ENCODE data around the gene HCST.

Gene HCST

DNA sequence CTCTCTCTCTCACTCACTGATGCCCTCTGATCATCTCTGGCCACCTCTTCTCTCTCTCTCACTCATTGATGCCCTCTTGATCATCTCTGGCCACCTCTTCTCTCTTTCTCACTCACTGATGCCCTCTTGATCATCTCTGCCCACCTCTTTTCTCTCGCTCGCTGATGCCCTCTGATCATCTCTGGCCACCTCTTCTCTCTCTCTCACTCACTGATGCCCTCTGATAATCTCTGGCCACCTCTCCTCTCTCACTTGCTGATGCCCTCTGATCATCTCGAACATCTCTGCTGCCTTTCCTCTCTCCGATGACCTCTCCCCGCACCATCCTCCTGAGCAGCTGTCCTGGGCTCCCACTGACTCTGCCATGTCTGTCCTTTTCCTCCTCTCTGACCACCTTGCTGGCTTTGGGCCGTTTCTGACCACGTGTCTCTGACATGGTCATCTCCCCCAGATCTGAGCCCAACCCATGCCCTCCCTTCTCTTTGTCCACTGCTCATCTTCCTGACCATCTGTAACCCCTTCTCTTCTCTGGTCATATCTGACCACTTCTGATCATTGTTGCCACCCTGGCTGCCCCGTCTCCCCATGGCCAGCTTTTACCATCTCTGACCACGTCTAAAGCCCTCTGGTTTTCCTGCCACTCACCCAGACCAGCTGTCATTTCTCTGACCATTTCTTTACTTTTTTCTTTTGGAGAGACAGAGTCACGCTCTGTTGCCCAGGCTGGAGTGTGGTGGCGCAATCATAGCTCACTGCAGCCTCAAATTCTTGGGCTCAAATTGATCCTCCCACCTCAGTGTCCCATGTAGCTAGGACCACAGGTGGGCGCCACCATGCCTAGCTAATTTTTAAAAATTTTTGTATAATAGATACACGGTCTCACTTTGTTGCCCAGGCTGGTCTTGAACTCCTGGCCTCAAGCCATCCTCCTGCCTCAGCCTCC lies 36.2 kb downstream of the HCST start:
- no peak for DNase-seq

DNA sequence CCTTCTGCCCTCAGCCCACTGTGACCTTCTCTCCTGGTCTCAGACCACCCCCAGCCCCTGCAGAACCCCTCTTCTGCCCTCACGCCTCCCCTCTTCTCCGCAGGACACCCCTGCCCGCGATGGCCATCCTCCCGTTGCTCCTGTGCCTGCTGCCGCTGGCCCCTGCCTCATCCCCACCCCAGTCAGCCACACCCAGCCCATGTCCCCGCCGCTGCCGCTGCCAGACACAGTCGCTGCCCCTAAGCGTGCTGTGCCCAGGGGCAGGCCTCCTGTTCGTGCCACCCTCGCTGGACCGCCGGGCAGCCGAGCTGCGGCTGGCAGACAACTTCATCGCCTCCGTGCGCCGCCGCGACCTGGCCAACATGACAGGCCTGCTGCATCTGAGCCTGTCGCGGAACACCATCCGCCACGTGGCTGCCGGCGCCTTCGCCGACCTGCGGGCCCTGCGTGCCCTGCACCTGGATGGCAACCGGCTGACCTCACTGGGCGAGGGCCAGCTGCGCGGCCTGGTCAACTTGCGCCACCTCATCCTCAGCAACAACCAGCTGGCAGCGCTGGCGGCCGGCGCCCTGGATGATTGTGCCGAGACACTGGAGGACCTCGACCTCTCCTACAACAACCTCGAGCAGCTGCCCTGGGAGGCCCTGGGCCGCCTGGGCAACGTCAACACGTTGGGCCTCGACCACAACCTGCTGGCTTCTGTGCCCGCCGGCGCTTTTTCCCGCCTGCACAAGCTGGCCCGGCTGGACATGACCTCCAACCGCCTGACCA lies 37.2 kb downstream of the HCST start:
- DNase-seq: no peak

DNA sequence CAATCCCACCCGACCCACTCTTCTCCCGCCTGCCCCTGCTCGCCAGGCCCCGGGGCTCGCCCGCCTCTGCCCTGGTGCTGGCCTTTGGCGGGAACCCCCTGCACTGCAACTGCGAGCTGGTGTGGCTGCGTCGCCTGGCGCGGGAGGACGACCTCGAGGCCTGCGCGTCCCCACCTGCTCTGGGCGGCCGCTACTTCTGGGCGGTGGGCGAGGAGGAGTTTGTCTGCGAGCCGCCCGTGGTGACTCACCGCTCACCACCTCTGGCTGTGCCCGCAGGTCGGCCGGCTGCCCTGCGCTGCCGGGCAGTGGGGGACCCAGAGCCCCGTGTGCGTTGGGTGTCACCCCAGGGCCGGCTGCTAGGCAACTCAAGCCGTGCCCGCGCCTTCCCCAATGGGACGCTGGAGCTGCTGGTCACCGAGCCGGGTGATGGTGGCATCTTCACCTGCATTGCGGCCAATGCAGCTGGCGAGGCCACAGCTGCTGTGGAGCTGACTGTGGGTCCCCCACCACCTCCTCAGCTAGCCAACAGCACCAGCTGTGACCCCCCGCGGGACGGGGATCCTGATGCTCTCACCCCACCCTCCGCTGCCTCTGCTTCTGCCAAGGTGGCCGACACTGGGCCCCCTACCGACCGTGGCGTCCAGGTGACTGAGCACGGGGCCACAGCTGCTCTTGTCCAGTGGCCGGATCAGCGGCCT lies 37.9 kb downstream of the HCST start:
- no peak for DNase-seq

DNA sequence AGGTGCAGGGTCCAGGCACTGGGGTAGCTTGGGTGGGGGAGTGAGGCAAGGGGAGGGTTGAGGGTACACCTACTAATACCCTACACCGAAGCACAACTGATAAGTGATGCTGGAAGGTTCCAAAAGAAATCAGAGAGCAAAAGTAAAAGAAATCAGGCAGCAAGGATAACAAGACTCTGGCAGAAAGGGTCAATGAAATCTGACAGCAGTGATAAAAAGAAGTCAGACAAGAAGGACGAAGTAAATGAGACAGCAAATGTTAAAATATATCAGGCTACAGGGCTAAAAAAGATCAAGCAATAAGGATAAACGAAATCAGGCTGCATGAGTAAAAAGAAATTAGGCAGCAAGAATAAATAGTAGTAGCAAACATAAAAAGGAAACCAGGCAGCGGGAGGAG lies 38.5 kb downstream of the HCST start:
- DNase-seq: no peak

DNA sequence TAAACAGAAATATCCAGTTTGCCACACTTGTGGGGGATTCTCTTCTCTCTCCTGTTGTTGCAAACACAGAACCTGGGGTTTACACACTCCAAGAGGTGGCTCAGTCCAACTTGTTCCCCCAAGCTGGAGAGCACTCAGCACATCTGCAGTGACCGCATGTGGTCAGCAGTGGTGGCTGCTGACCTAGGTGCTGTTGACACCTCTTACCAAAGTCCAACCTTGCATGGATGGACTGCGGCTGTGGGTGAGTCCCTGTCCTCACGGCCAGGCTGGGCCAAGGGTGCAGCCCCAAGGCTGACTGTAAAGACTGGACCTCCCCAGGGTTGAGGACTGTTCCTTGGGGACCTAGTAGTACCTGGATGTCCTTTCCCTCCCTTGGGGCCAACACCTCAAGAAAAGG lies 39.9 kb downstream of the HCST start:
- no peak for DNase-seq

GRCh38 chr19:35943321-35944301 lies 41.3 kb downstream of the HCST start:
- DNase-seq: no peak

DNA sequence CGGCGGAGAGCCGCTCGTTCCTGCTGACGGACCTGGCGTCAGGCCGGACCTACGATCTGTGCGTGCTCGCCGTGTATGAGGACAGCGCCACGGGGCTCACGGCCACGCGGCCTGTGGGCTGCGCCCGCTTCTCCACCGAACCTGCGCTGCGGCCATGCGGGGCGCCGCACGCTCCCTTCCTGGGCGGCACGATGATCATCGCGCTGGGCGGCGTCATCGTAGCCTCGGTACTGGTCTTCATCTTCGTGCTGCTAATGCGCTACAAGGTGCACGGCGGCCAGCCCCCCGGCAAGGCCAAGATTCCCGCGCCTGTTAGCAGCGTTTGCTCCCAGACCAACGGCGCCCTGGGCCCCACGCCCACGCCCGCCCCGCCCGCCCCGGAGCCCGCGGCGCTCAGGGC lies 42.2 kb downstream of the HCST start:
- DNase-seq: no peak

DNA sequence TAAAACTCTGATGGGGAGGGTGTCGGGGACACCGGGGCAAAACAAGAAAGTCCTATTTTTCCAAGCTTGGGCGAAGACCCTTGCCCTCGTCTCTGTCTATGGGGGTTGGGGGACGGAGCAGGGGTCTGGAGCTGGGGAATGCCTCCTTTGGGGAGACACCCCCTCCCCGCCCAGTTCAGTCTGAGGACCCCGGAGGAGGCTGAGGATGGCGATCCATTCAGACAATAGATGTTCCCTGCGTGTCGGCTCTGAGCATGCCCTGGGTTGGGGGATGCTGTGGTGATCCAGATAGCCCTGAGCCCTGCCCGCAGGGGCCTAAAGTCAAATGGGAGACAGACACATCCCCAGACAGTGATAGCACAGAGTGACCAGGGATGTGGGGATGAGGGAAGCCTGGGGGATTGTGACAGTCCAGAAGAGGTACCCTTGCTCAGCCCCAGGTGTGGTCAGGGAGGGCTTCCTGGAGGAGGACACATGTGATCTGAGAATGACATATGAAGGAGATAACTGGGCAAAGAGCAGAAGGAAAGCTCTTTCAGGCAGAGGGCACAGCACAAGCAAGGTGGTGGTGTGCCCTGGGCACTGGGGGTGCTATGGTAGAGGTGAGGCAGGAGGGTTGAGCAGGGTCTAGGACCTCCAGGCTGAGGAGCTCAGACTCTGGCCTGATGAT lies 42.9 kb downstream of the HCST start:
- DNase-seq: no peak

GRCh38 chr19:35946203-35946602 lies 43.9 kb downstream of the HCST start:
- DNase-seq: no peak

- DNase-seq: no peak
Observed at GRCh38 chr19:35949131-35949530, 46.8 kb downstream of the HCST start.

All from fibroblast of skin of right biceps (primary cell).